SH-SY5Y (cell line): ENCODE data around the gene IL37.

ENCODE experiments used
- GATA2 ChIP-seq: IDR thresholded peaks from 2 replicates; pipeline ENCODE4 v1.6.1; 2011; ENCODE audit warnings: mild to moderate bottlenecking, low read depth, low read length
- GATA3 ChIP-seq: IDR thresholded peaks from 2 replicates; pipeline ENCODE4 v1.6.1; 2011; ENCODE audit warnings: low read depth, mild to moderate bottlenecking, low read length, moderate library complexity

DNA sequence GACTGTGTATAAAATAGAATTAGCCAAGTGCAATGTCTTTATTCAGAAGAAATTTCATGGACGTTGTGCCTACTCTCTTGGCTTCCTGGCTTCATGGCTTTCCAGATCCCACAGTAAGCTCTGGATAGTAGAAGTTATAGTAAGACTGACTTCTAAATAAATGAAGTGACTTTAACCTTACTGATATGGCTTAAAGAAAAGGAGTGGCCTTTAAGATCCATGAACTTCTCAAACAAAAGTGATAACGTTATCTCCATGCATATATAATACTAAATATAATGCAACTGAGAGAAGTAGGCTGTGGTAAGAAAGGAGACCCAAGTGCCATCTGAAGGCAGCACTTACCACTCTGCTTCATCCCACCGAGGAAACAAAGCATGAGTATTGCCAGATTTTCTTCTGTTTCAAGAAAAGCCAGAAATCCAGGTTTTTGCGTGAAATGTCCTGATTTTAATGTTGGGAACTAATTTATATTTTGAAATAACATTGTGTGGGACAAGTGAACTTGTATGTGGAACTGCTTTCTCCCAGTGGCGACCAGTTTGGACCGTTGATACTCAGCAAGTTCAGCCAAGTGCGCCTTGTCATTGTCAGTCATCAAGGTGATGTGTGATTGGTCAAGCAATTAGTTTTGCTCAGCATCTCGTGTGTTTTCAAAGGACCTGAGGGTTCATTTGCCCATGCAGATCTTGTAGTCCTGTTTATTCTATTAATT, 13.9 kb upstream of the IL37 start:
- no peak for TF ChIP-seq GATA2
- no peak for TF ChIP-seq GATA3
